ENCODE measurements around the gene MAK.
"Not testable (repeated sequence)": the region's sequence is repeated elsewhere in the genome, so short reads cannot be mapped to it uniquely, and the experiment has no call there.

The MAK gene

GRCh38 chr6:10837995-10838793 is at the start of gene MAK:
TSS of gene MAK (minus strand) at chr6:10838539. CDS start at chr6:10830648, 7,891 bp downstream.
- DNase-seq (ENCODE audit: low spot score) = peak; percentile 80

- no peak for DNase-seq (ENCODE audit: low spot score)
Measured at GRCh38 chr6:10886691-10887502, 48.6 kb upstream of the MAK start, which contains the start of gene SYCP2L. TSS of gene SYCP2L (plus strand) at chr6:10887052. CDS start at chr6:10887127, 75 bp downstream.

GRCh38 chr6:10886365-10886690 is 48.0 kb upstream of the MAK start:
- not testable (repeated sequence) for DNase-seq (ENCODE audit: low spot score)

GRCh38 chr6:10884245-10884972 is 46.1 kb upstream of the MAK start:
- DNase-seq (ENCODE audit: low spot score) = no peak

GRCh38 chr6:10883312-10884244 is 45.2 kb upstream of the MAK start:
- no peak for DNase-seq (ENCODE audit: low spot score)

GRCh38 chr6:10882657-10883171 is 44.4 kb upstream of the MAK start:
- DNase-seq (ENCODE audit: low spot score) = no peak

GRCh38 chr6:10882253-10882630 is 43.9 kb upstream of the MAK start:
- DNase-seq (ENCODE audit: low spot score) = not testable (repeated sequence)

GRCh38 chr6:10880366-10880765 is 42.0 kb upstream of the MAK start:
- no peak for DNase-seq (ENCODE audit: low spot score)

- no peak for DNase-seq (ENCODE audit: low spot score)
Measured at GRCh38 chr6:10877871-10878270, 39.5 kb upstream of the MAK start.

- no peak for DNase-seq (ENCODE audit: low spot score)
Measured at GRCh38 chr6:10877012-10877411, 38.7 kb upstream of the MAK start.

- DNase-seq (ENCODE audit: low spot score) = no peak
Measured at GRCh38 chr6:10875026-10875425, 36.7 kb upstream of the MAK start.

- no peak for DNase-seq (ENCODE audit: low spot score)
Measured at GRCh38 chr6:10874207-10874606, 35.9 kb upstream of the MAK start.

GRCh38 chr6:10873374-10873773 is 35.0 kb upstream of the MAK start:
- no peak for DNase-seq (ENCODE audit: low spot score)

GRCh38 chr6:10867952-10868351 is 29.6 kb upstream of the MAK start:
- no peak for DNase-seq (ENCODE audit: low spot score)

GRCh38 chr6:10866709-10867108 is 28.4 kb upstream of the MAK start:
- DNase-seq (ENCODE audit: low spot score) = not testable (repeated sequence)

- not testable (repeated sequence) for DNase-seq (ENCODE audit: low spot score)
Measured at GRCh38 chr6:10863031-10863430, 24.7 kb upstream of the MAK start.

- DNase-seq (ENCODE audit: low spot score) = no peak
Measured at GRCh38 chr6:10862361-10862760, 24.0 kb upstream of the MAK start.

- no peak for DNase-seq (ENCODE audit: low spot score)
Measured at GRCh38 chr6:10861086-10861485, 22.7 kb upstream of the MAK start.

GRCh38 chr6:10857259-10857658 is 18.9 kb upstream of the MAK start:
- no peak for DNase-seq (ENCODE audit: low spot score)

- no peak for DNase-seq (ENCODE audit: low spot score)
Measured at GRCh38 chr6:10854922-10855632, 16.7 kb upstream of the MAK start.
